T-helper 1 cell treated with Interleukin-12 subunit alpha and Interleukin-12 subunit beta and Interleukin-4 antibody, amounts not matched to agents 30 ng/mL and 1 ng/mL, for 36 hours (primary cell): ENCODE measurements around the gene PLXND1. TPM values are rescaled to one million over a fixed set of nuclear protein-coding genes. Genes with fewer than 3 reads are reported as not detected.

Source experiments
- intact Hi-C: fragments of 100-400 bp; cut with micrococcal nuclease; formaldehyde crosslinking; loops from one replicate; pipeline ENCODE4 v1.15.1; 2024
- total RNA-seq: library from RNA; stranded (reverse); gene quantifications from 2 replicates; pipeline ENCODE4 v1.2.3, GENCODE V29; 2022

The PLXND1 gene
- total RNA-seq, 1 donor from 2014 or later: 0.81 TPM

GRCh38 chr3:129507181-129507831 is 99.2 kb downstream of the PLXND1 start:
- intact Hi-C loops: no loop called here

- intact Hi-C loops: no loop called here
These were observed 100.2 kb downstream of the PLXND1 start for GRCh38 chr3:129506231-129506742.

- intact Hi-C loops: no loop called here
These were observed 101.1 kb downstream of the PLXND1 start for GRCh38 chr3:129505341-129505740.

Other genes with a start within 250 kb of the PLXND1 start
- gene EFCAB12, start 178.0 kb downstream of the PLXND1 start, total RNA-seq: 0.83 TPM in 2 replicates
- 44.8 and 45.8 TPM in 2 replicates for gene MBD4, start 166.7 kb downstream of the PLXND1 start, total RNA-seq
- 14.6 and 19.2 TPM in 2 replicates for gene IFT122, start 166.5 kb downstream of the PLXND1 start, total RNA-seq
- not detected in 2 replicates for gene RHO, start 78.0 kb downstream of the PLXND1 start, total RNA-seq
- gene H1-8, start 63.5 kb downstream of the PLXND1 start, total RNA-seq: not detected in 2 replicates